HT1080 (cell line): Measurements from ENCODE around the gene TIMM44. TPM values are rescaled to one million over a fixed set of nuclear protein-coding genes. Genes with fewer than 3 reads are reported as not detected.

Experiments
- DNase-seq: peaks from one replicate; pipeline ENCODE4 v3.0.0-alpha.2; 2015; ENCODE audit warnings: low read depth
- total RNA-seq: library from RNA; depleted of rRNA; stranded (reverse); fragments of >200 nt; shearing (Covaris generic); gene quantifications from 2 replicates; pipeline ENCODE4 v1.2.3, GENCODE V29; 2014

Gene TIMM44
- total RNA-seq, 1 experiment from 2014 or later: 89.1 TPM

GRCh38 chr19:7915250-7916102 is 28.0 kb downstream of the TIMM44 start:
- DNase-seq: no peak

GRCh38 chr19:7914598-7915045 is 28.8 kb downstream of the TIMM44 start, which contains the start of gene TGFBR3L:
TGFBR3L (plus strand) TSS chr19:7914830.
- no peak for DNase-seq

- DNase-seq: no peak
These were observed 29.4 kb downstream of the TIMM44 start for GRCh38 chr19:7914099-7914498.

- no peak for DNase-seq
These were observed 29.8 kb downstream of the TIMM44 start for GRCh38 chr19:7913652-7914051.

GRCh38 chr19:7912697-7913564 is 30.5 kb downstream of the TIMM44 start:
- no peak for DNase-seq

- DNase-seq: no peak
These were observed 31.2 kb downstream of the TIMM44 start for GRCh38 chr19:7912144-7912696.

GRCh38 chr19:7911508-7912143 is 31.8 kb downstream of the TIMM44 start:
- DNase-seq: no peak

GRCh38 chr19:7910321-7911161 is 32.9 kb downstream of the TIMM44 start:
- DNase-seq: no peak

GRCh38 chr19:7909471-7910067 is 33.9 kb downstream of the TIMM44 start:
- DNase-seq: no peak

- no peak for DNase-seq
These were observed 34.6 kb downstream of the TIMM44 start for GRCh38 chr19:7908742-7909461.

GRCh38 chr19:7908078-7908699 is 35.3 kb downstream of the TIMM44 start:
- DNase-seq: no peak

GRCh38 chr19:7907544-7907943 is 35.9 kb downstream of the TIMM44 start:
- no peak for DNase-seq

- DNase-seq: no peak
These were observed 36.3 kb downstream of the TIMM44 start for GRCh38 chr19:7907122-7907521.

GRCh38 chr19:7905859-7906258 is 37.6 kb downstream of the TIMM44 start:
- no peak for DNase-seq

GRCh38 chr19:7905268-7905667 is 38.2 kb downstream of the TIMM44 start:
- no peak for DNase-seq

- DNase-seq: no peak
These were observed 39.1 kb downstream of the TIMM44 start for GRCh38 chr19:7904074-7905020.

- DNase-seq: peak; percentile 99
These were observed 40.0 kb downstream of the TIMM44 start, which contains the start of gene MAP2K7 for GRCh38 chr19:7903244-7904073. MAP2K7 (plus strand) TSS chr19:7903877; CDS start chr19:7903945, 68 bp downstream.
